ENCODE measurements around the gene VAMP4. TPM values are rescaled to one million over a fixed set of nuclear protein-coding genes. Genes with fewer than 3 reads are reported as not detected.

VAMP4 gene
- total and polyA plus RNA-seq, 7 donors, result 5.7 to 16.9 (median 13.0) TPM

- Histone ChIP-seq H3K4me3 (peak overlapping the region in 2 of 4 donors; percentile 75 to 91), H3K36me3 (peaks cover 0 to 27% (median 13%) of the 10 kb centered on the region in 4 donors), H3K27me3 (no peaks in the 10 kb centered on the region), H3K4me1 (peaks cover 0 to 29% (median 18%) of the 10 kb centered on the region in 4 donors), H3K27ac (peak overlapping the region in 2 of 4 donors; percentile 91 to 97), H3K9me3 (no peaks in the 10 kb centered on the region)
- no peak for DNase-seq
- TF ChIP-seq POLR2A (IDR thresholded peaks at IDR 0.05) (no peak), EP300 (IDR thresholded peaks at IDR 0.05) (no peak), POLR2AphosphoS5 (IDR thresholded peaks at IDR 0.05) (no peak), CTCF (IDR thresholded peaks at IDR 0.05) (no peak)
- intact Hi-C loops (cut with DNase I), result loop anchor here (10.0 kb wide), 1 partner anchor 256 kb away; the partner anchor contains the start of gene PRRC2C
- 74 to 88% methylated on average over 2 of the region's 2 CpGs for WGBS, 2 donors
These were observed 1.5 kb downstream of the VAMP4 start for GRCh38 chr1:171740356-171740863.

GRCh38 chr1:171739656-171740055, 2.2 kb downstream of the VAMP4 start:
- no peak overlapping the region for H3K27ac ChIP-seq
- intact Hi-C loops (cut with DNase I), result loop anchor here (10.0 kb wide), 1 partner anchor 255 kb away; the partner anchor contains the start of gene PRRC2C
- 73 to 88% methylated on average over 2 of the region's 2 CpGs for WGBS, 2 donors
- TF ChIP-seq EP300 (IDR thresholded peaks at IDR 0.05) (no peak), POLR2A (IDR thresholded peaks at IDR 0.05) (no peak), POLR2AphosphoS5 (IDR thresholded peaks at IDR 0.05) (no peak), CTCF (IDR thresholded peaks at IDR 0.05) (no peak)
- H3K4me1 ChIP-seq, result peaks cover 0 to 29% (median 18%) of the 10 kb centered on the region in 4 donors
- H3K9me3 ChIP-seq, result no peaks in the 10 kb centered on the region
- DNase-seq, result no peak
- peaks cover 0 to 34% (median 13%) of the 10 kb centered on the region in 4 donors for H3K36me3 ChIP-seq
- no peaks in the 10 kb centered on the region for H3K27me3 ChIP-seq
- no peak overlapping the region for H3K4me3 ChIP-seq

- no peaks in the 10 kb centered on the region for H3K27me3 ChIP-seq
- H3K27ac ChIP-seq, result no peak overlapping the region
- DNase-seq, result no peak
- peaks cover 0 to 29% (median 18%) of the 10 kb centered on the region in 4 donors for H3K4me1 ChIP-seq
- no peaks in the 10 kb centered on the region for H3K9me3 ChIP-seq
- peaks cover 0 to 36% (median 13%) of the 10 kb centered on the region in 4 donors for H3K36me3 ChIP-seq
- TF ChIP-seq EP300 (IDR thresholded peaks at IDR 0.05) (no peak), CTCF (IDR thresholded peaks at IDR 0.05) (no peak), POLR2A (IDR thresholded peaks at IDR 0.05) (no peak), POLR2AphosphoS5 (IDR thresholded peaks at IDR 0.05) (no peak)
- 88 to 89% methylated on average over 2 of the region's 2 CpGs for WGBS, 2 donors
- intact Hi-C loops (cut with DNase I), result no loop called here
- H3K4me3 ChIP-seq, result no peak overlapping the region
These were observed 3.0 kb downstream of the VAMP4 start for GRCh38 chr1:171738911-171739310.

- Histone ChIP-seq H3K27ac (no peak overlapping the region), H3K4me3 (no peak overlapping the region), H3K27me3 (no peaks in the 10 kb centered on the region), H3K36me3 (peaks cover 0 to 42% (median 13%) of the 10 kb centered on the region in 4 donors), H3K4me1 (peaks cover 0 to 26% (median 9%) of the 10 kb centered on the region in 4 donors), H3K9me3 (no peaks in the 10 kb centered on the region)
- 95 to 97% methylated on average over 2 of the region's 2 CpGs for WGBS, 2 donors
- DNase-seq, result no peak
- no peak for TF ChIP-seq EP300 (IDR thresholded peaks at IDR 0.05)
- intact Hi-C loops (cut with DNase I), result no loop called here
These were observed 5.7 kb downstream of the VAMP4 start for GRCh38 chr1:171736196-171736595.

GRCh38 chr1:171730052-171730451, 11.8 kb downstream of the VAMP4 start:
- Histone ChIP-seq H3K9me3 (no peaks in the 10 kb centered on the region), H3K27me3 (no peaks in the 10 kb centered on the region), H3K27ac (no peak overlapping the region), H3K4me3 (no peak overlapping the region), H3K4me1 (peaks cover 0 to 5% (median 0%) of the 10 kb centered on the region in 4 donors), H3K36me3 (peaks cover 0 to 26% (median 8%) of the 10 kb centered on the region in 4 donors)
- intact Hi-C loops (cut with DNase I), result no loop called here
- TF ChIP-seq POLR2A (IDR thresholded peaks at IDR 0.05), result no peak
- TF ChIP-seq CTCF (IDR thresholded peaks at IDR 0.05), result no peak
- no peak for TF ChIP-seq POLR2AphosphoS5 (IDR thresholded peaks at IDR 0.05)
- TF ChIP-seq EP300 (IDR thresholded peaks at IDR 0.05), result no peak
- no peak for DNase-seq
